Inflammatory macrophage treated with lipopolysaccharide for 4 hours (primary cell): ENCODE results near the gene MAP3K15.
A peak's percentile ranks its signal among the peaks of the same experiment; 100 is the strongest.

Source experiments
- DNase-seq: peaks from one replicate; pipeline ENCODE4 v3.0.0-alpha.2; 2020

Gene MAP3K15

DNA sequence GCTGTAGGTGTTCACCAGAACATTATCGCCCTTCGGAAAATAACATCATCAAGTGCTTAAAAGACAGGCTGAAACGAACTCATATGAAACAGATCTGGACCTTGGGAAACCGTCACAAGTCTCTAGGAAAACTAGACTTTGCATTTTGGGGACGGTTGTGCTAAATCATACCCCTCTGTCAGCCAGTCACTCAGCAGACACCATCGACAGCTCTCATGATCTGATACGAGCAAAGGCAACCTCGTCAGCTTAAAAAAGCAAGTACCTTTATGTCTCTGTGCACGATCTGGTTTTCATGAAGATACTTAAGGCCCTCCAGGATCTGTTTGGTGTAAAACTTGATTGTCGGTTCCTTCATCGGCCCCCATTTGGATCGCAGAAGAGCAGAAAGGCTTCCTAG is 123.2 kb downstream of the MAP3K15 start:
- no peak for DNase-seq

DNA sequence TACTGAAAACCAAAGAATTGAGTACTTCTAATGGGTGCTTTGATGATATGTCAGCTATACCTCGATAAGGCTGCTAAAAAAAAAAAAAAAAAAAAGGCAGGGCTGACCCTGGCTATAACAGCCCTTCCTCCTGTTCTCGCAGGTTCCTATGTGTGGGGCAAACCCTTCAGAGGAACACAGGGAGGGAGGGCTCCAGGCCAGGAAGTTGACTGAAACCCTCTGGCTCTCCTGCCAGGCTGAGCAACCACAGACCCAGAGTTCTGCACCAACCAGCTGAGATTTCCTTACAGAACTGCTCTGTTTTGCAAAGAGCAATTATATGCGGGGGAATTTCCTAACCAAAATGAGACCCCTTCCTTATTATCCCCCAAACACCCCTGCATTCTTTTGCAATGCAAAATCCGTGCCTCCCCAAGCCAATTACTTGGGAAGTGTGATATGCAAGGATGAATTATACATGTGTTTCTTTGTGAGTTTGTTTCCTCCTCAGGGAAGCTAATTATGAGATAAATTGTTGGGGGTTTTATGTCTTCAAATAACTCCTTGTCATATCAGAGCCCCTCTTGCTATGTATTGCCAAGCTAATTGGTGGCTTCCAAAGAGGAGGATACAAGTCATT is 126.0 kb downstream of the MAP3K15 start:
- DNase-seq = no peak

GRCh38 chrX:19388741-19389140 is 126.6 kb downstream of the MAP3K15 start:
- DNase-seq = no peak

DNA sequence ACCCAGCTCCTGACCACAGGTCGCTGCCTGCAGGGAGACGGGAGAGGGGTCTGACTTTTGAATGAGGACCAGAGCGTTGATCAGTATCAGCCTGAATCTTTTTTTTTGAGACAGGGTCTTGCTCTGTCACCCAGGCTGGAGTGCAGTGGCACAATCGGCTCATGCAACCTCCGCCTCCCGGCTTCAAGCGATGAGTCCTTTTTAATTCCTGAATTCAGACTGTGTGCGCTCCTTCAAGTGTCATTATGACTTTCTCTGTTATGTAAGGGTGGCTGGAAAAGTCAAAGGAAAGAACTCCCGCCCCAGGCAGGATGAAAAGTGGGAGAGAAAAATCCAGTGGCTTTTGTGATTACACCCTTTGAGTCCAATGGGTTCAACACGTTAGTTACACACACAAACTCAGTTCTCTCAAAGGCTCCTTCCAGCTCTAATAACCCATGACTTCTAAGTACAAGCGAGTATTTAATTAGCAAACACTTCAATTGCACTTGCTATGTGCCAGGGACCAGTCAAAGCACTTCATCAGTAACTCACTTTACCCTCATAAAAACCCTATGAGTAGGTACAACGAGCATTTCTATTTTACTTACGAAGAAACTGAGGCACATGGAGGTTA is 127.1 kb downstream of the MAP3K15 start:
- no peak for DNase-seq

DNA sequence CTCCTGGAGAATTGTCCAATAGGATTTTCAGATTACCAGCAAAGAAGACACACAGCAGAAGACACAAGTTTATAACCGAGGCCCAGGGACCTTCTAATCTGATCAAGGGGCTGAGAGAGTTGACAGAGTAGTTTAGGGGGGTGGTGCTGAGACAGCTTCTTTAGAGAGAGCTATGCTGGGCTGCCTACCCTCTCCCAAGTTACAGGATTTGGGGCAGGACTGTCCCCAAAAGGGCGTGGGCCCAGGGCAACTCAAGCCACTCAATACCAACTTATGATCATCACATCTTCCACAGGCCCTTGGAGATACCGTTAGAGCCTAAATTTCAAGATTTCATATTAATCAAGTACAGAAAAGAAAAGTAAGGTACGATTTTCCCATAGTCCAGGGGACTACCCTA is 128.6 kb downstream of the MAP3K15 start:
- DNase-seq = no peak

- peak; percentile 63 for DNase-seq
These were observed 132.7 kb downstream of the MAP3K15 start for GRCh38 chrX:19382555-19383145.

- DNase-seq = no peak
These were observed 134.0 kb downstream of the MAP3K15 start for GRCh38 chrX:19381326-19381725.

- DNase-seq = no peak
These were observed 137.5 kb downstream of the MAP3K15 start for GRCh38 chrX:19377799-19378198.

DNA sequence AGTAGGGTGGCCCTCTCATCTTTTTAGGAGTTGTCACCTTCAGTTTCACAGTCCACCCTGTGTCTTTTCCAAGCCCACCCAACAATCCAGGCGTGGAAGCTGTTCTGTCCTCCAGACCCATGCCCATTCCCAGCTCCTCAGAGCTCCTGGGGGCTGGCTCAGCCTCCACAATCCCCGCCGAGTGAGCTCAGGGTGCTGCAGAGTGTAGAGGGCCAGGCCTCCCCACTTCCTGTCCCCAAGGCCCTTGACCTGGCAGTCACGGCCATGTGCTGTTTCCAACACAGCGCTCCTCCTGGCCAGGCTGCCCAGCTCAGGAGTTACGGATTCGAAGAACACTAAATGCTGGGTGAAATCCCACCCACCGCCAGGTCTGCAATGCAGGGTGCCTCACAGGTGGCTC is 139.8 kb downstream of the MAP3K15 start:
- no peak for DNase-seq

DNA sequence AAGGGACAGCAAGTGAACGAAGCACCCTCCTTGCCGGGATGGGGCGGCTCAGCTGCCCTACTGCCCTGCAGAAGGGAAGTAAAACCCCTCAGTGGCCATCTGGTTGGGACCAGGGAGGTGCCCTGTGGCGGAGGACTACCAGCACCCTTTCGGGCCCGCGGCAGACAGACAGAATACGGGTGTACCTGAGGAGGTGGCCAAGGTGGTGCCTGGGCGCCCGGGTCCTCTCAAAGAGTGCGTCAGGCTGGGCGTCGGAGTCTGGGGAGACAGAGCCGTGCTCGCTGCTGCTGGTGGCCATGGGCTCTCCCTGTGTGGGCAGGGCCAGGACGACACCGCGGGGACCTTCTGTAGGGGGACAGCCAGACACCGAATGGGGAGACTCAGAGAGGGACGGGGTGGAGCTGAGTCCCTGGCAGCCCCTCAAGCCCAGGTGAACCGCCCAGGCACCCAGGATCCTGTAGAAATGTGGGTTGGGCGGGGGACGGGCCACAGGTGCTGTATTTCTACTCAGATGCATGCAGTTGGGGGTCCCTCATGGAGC is 141.9 kb downstream of the MAP3K15 start:
- no peak for DNase-seq

DNA sequence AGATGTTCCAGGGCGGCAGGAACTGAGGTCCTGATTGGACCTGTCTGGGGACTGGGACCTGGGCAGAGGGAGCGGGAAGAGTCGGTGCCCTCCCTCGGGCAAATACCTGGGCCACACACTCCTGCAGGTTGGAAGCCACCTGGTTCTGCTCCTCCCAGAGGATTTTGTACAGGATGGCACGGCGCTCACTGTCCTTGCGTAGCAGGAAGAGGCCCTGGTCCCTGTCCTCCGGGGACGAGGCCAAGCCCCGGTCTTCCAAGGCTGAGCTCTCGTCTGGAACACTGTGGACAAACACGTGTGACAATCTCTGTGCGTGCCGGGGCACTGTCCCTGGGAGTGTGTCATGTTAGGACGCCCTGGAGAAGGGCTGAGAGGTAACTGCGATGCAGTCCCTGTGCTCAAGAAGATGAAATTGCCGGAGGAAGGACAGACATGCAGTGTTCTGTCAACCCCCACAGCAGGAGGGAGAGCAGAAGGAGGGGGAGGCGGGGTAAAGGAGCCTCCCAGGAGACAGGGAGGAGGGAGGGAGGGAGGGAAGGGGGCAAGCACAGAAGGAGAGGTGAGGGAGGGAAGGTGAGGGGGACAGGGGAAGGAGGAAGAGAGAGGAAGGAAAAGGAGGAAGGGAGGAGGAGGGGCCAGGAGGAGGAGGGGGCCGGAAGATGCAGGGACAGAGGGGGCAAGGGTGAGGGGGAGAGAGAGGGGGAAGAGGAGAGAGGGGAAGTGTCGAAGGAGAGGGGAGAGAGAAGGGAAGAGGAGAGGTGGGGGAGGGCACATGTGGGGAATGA is 142.6 kb downstream of the MAP3K15 start:
- no peak for DNase-seq

- DNase-seq = peak; percentile 54
These were observed 143.2 kb downstream of the MAP3K15 start for GRCh38 chrX:19372170-19372546.

DNA sequence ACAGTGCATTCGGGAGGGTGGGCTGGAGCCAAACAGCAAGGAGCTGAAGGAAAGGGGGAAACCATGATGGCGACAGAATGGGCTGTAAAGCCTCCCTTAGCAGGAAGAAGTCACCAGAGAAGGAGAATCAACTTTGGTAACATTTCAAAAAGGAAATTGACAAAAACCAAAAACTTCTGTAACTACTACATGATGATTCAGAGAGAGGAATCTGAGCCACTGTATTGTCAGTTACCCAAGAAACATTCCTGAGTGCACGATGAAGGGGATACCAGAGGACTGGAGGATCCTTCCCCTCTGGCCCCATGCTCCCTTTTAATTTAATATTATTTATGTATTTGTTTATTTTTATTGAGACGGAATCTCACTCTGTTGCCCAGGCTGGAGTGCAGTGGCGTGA is 145.2 kb downstream of the MAP3K15 start:
- no peak for DNase-seq

DNA sequence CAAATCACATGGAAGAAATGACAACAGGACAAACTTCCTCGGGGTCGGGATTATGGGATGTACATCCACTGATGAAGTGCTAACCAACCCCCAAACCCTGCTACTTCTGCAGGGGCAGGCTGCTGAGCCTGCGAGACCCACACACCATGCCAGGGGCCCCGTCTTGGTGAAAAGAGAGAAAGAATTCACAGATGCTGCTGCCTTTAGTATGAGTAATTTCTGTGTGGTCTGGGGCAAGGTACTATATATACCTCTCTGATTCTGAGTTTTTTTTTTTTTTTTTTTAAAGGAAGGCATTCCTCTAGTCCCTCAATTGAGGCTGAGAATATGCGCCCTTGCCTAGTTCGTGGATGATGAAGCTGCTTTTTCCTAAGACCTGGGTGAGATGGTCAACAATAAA is 146.7 kb downstream of the MAP3K15 start:
- no peak for DNase-seq

GRCh38 chrX:19361701-19362100 is 153.6 kb downstream of the MAP3K15 start:
- no peak for DNase-seq

- no peak for DNase-seq
These were observed 154.4 kb downstream of the MAP3K15 start for GRCh38 chrX:19360903-19361302.

DNA sequence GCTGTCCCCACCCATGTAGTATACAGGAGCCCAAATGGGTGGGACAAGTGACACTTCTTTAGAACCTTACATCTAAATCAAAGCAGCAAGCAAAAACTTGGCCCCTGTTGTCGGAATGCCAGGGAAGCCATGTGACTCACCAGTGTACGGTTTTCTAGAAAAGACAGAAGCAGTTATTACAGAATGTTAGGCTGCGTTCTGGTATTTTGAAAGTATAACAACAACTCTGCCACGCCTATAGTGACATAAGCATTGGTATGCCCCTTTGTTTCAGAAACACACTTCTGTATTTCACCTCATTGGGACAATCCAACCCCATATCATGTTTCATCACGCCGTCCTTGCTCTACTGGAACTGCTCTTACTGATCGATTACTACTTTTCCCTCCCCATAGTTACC is 156.8 kb downstream of the MAP3K15 start:
- DNase-seq = peak; percentile 67

DNA sequence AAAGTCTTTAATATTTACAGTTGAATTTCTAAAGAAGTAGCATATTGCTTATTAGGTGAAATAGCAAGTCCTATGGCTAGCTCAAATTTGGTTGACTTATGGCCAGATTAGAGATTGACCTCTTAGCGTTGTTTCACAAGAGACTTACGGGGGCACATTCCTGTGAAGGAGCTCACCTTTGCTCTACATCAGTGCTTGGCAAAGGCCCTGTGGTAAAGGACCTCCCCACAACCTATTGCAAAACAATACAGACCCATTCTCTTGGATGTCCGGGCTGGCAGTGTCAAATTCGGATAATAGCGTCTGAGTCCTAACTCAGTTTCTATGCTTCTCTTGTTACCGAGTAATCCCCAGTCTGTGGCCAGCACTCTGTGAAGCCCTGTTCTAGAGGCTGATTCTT is 160.7 kb downstream of the MAP3K15 start:
- no peak for DNase-seq

- peak; percentile 75 for DNase-seq
These were observed 164.3 kb downstream of the MAP3K15 start for GRCh38 chrX:19350941-19351384.

DNA sequence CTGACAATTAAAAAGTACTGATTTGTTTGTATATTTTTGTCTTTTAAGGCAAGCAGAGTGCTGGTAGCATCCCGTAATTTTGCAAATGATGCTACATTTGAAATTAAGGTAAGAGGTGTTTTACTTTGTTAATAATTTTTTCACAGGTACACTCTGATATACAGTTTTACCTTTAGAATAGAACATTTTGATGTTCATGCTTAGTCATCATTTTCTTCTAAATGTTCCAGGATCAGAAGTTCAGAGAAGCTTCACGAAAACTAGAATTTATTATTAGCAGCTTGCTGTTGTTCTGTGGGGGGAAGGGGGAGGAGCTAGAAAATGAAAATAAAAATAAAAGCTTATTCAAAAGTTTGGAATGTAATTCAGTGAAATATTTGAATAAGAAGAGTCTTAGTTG is 166.0 kb downstream of the MAP3K15 start:
- DNase-seq = no peak

DNA sequence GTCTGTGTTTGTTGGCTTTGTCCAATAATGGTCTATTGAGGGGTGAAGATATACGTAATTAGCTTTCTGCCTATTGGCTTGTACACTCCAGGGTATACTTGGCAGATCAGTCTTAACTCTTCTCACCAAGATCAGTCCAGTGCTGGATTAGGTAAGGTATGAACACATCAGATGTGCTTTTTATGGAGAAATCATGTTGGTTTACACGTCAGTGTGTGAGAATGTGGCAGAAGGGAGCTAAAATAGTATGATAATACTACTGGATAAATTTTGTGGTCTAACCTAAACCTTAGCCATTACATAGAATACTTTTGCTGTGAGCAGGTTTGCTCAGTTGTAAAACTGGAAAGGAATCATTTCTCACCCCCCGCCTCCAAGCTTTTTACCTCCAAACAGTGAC is 167.4 kb downstream of the MAP3K15 start:
- DNase-seq = no peak

DNA sequence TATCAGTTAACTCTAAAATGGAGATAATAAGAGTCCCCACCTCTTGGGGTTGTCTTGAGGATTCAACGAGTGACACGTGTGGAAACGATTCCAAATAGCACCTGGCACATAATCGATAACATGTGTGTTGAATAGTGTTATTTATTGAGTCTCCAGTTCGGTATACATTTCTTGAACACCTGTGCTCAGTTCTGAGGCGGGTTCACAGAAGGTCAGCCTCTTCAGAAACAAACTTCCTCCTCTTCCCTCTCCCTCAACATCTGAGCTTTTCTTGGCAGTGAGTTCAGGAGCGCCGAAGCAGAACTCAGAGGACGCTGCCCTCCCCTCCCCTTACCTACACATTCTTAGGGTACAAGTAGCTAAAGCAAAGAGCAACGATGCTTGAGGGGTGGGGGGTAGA is 170.6 kb downstream of the MAP3K15 start:
- DNase-seq = no peak
